AG10803 (cell line): ENCODE results near the gene GMDS.

Experiments used
- DNase-seq: peaks from one replicate; pipeline ENCODE4 v3.0.0; 2010; ENCODE audit warnings: low read depth
- H3K4me3 ChIP-seq: 2 replicates; pipeline ENCODE4 v1.5.1; 2011; ENCODE audit warnings: mild to moderate bottlenecking, low read length, control low read depth
- CTCF ChIP-seq: conservative IDR thresholded peaks from 2 replicates; pipeline ENCODE4 v1.5.1; 2011; ENCODE audit warnings: mild to moderate bottlenecking, low read length, control low read depth, inconsistent platforms

GMDS gene

GRCh38 chr6:1658212-1659005 lies 587.0 kb downstream of the GMDS start:
- no peak overlapping the region for H3K4me3 ChIP-seq
- DNase-seq: no peak
- no peak for TF ChIP-seq CTCF

GRCh38 chr6:1657771-1658165 lies 587.6 kb downstream of the GMDS start:
- H3K4me3 ChIP-seq: no peak overlapping the region
- TF ChIP-seq CTCF: no peak
- DNase-seq: no peak

- DNase-seq: no peak
- no peak for TF ChIP-seq CTCF
- H3K4me3 ChIP-seq: no peak overlapping the region
Measured at GRCh38 chr6:1657116-1657770, 588.2 kb downstream of the GMDS start.

GRCh38 chr6:1654054-1654453 lies 591.4 kb downstream of the GMDS start:
- no peak for DNase-seq
- H3K4me3 ChIP-seq: no peak overlapping the region
- no peak for TF ChIP-seq CTCF

GRCh38 chr6:1652842-1653241 lies 592.6 kb downstream of the GMDS start:
- TF ChIP-seq CTCF: no peak
- DNase-seq: no peak
- H3K4me3 ChIP-seq: no peak overlapping the region

GRCh38 chr6:1651362-1651761 lies 594.0 kb downstream of the GMDS start:
- TF ChIP-seq CTCF: no peak
- no peak overlapping the region for H3K4me3 ChIP-seq
- DNase-seq: no peak
